ENCODE measurements around the gene MDGA2.

GRCh38 chr14:47509957-47510356 lies 165.4 kb downstream of the MDGA2 start:
- no peak for TF ChIP-seq CTCF (IDR thresholded peaks at IDR 0.05)
- TF ChIP-seq POLR2A (IDR thresholded peaks at IDR 0.05), result no peak

Data from Peyer's patch (tissue), 4 donors.